Measurements from ENCODE around the gene VSTM2L.
"Not testable (repeated sequence)": the region's sequence is repeated elsewhere in the genome, so short reads cannot be mapped to it uniquely, and the experiment has no call there.

DNA sequence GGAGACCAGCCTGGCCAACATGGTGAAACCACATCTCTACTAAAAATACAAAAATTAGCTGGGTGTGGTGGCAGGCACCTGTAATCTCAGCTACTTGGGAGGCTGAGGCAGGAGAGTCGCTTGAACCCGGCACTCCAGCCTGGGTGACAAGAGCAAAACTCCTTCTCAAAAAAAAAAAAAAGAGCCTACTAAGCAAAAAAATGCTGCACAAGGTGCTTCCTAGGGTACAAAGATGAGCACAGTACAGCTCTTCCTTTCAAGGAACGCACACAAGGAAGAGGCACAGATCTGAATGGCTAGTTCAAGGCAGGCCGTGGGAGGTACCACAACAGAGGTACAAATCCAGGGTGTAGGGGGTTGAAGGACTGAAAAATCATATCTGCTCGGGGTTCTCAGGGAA lies 46.9 kb upstream of the VSTM2L start:
- TF ChIP-seq, protein P1, sequence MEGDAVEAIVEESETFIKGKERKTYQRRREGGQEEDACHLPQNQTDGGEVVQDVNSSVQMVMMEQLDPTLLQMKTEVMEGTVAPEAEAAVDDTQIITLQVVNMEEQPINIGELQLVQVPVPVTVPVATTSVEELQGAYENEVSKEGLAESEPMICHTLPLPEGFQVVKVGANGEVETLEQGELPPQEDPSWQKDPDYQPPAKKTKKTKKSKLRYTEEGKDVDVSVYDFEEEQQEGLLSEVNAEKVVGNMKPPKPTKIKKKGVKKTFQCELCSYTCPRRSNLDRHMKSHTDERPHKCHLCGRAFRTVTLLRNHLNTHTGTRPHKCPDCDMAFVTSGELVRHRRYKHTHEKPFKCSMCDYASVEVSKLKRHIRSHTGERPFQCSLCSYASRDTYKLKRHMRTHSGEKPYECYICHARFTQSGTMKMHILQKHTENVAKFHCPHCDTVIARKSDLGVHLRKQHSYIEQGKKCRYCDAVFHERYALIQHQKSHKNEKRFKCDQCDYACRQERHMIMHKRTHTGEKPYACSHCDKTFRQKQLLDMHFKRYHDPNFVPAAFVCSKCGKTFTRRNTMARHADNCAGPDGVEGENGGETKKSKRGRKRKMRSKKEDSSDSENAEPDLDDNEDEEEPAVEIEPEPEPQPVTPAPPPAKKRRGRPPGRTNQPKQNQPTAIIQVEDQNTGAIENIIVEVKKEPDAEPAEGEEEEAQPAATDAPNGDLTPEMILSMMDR (IDR thresholded peaks at IDR 0.05; ENCODE audit: low read length), result not testable (repeated sequence)
- not testable (repeated sequence) for TF ChIP-seq EZH2 (IDR thresholded peaks at IDR 0.05; ENCODE audit: borderline replicate concordance, low read length)

All from OCI-LY1 (cell line).